GM12878 (cell line): ENCODE measurements around the gene CASTOR1. TPM values are rescaled to one million over a fixed set of nuclear protein-coding genes. Genes with fewer than 3 reads are reported as not detected.

Source experiments
- BACH1 ChIP-seq: fragments of 450-650 bp; IDR thresholded peaks from 2 replicates; pipeline ENCODE4 v1.6.1; 2017; ENCODE audit warnings: mild to moderate bottlenecking, borderline replicate concordance
- BMI1 ChIP-seq: fragments of 450-650 bp; IDR thresholded peaks from 2 replicates; pipeline ENCODE4 v1.6.1; 2016; ENCODE audit warnings: mild to moderate bottlenecking, moderate library complexity, borderline replicate concordance
- CEBPB ChIP-seq, 2 experiments: fragments of 150-350 bp in 1 of 2; IDR thresholded peaks; 2 replicates each; pipeline ENCODE4 v1.6.1; 2012 to 2014; ENCODE audit warnings: low read depth in 2 of 2, low read length in 2 of 2, borderline replicate concordance in 1 of 2, inconsistent platforms in 1 of 2
- HCFC1 ChIP-seq: fragments of 150-350 bp; IDR thresholded peaks from 2 replicates; pipeline ENCODE4 v1.6.1; 2014; ENCODE audit warnings: low read length
- KAT2A ChIP-seq: conservative IDR thresholded peaks from 2 replicates; pipeline ENCODE4 v1.6.1; 2011; ENCODE audit warnings: low read depth, low read length; ENCODE audit not compliant: control insufficient read depth
- MXI1 ChIP-seq: fragments of 150-350 bp; IDR thresholded peaks from 2 replicates; pipeline ENCODE4 v1.6.1; 2011; ENCODE audit warnings: low read depth, mild to moderate bottlenecking, inconsistent platforms, low read length, improper control_type of control experiment
- NFXL1 ChIP-seq: fragments of 450-650 bp; IDR thresholded peaks from 2 replicates; pipeline ENCODE4 v1.6.1; 2017; ENCODE audit warnings: antibody characterized with exemption, mild to moderate bottlenecking, borderline replicate concordance
- NR2C1 ChIP-seq: fragments of 450-650 bp; IDR thresholded peaks from 2 replicates; pipeline ENCODE4 v1.6.1; 2017; ENCODE audit warnings: antibody characterized with exemption, mild to moderate bottlenecking, moderate library complexity
- NRF1 ChIP-seq: conservative IDR thresholded peaks from 2 replicates; pipeline ENCODE4 v1.6.1; 2011; ENCODE audit warnings: mild to moderate bottlenecking, low read depth, low read length, improper control_type of control experiment
- PAX8 ChIP-seq: fragments of 450-650 bp; IDR thresholded peaks from 2 replicates; pipeline ENCODE4 v1.6.1; 2017; ENCODE audit warnings: mild to moderate bottlenecking, moderate library complexity
- POLR2AphosphoS2 ChIP-seq: IDR thresholded peaks from 2 replicates; pipeline ENCODE4 v1.6.1; 2011; ENCODE audit warnings: low read depth, mild to moderate bottlenecking, low read length, improper control_type of control experiment, moderate library complexity
- POLR2AphosphoS5 ChIP-seq: IDR thresholded peaks from 2 replicates; pipeline ENCODE4 v1.6.1; 2011; ENCODE audit warnings: mild to moderate bottlenecking, low read length, inconsistent platforms
- RAD51 ChIP-seq: fragments of 450-650 bp; IDR thresholded peaks from 2 replicates; pipeline ENCODE4 v1.6.1; 2016; ENCODE audit warnings: moderate library complexity, mild to moderate bottlenecking, inconsistent platforms
- RCOR1 ChIP-seq: conservative IDR thresholded peaks from 2 replicates; pipeline ENCODE4 v1.6.1; 2012; ENCODE audit warnings: low read depth, low read length, improper control_type of control experiment
- RELA ChIP-seq: fragments of 450-650 bp; IDR thresholded peaks from 2 replicates; pipeline ENCODE4 v1.8.0; 2014; ENCODE audit warnings: borderline replicate concordance; ENCODE audit not compliant: partially characterized antibody
- SMAD5 ChIP-seq: IDR thresholded peaks from 2 replicates; pipeline ENCODE4 v1.6.1; 2016; ENCODE audit warnings: antibody characterized with exemption, low read depth
- SMC3 ChIP-seq: IDR thresholded peaks from 2 replicates; pipeline ENCODE4 v1.6.1; 2011; ENCODE audit warnings: low read length, improper control_type of control experiment, borderline replicate concordance
- SPI1 ChIP-seq: IDR thresholded peaks from 2 replicates; pipeline ENCODE4 v1.6.1; 2011; ENCODE audit warnings: low read depth, mild to moderate bottlenecking, low read length, moderate library complexity, borderline replicate concordance; ENCODE audit not compliant: insufficient read depth
- TARDBP ChIP-seq: IDR thresholded peaks from 2 replicates; pipeline ENCODE4 v1.6.1; 2016; ENCODE audit warnings: borderline replicate concordance
- TCF7 ChIP-seq: IDR thresholded peaks from 2 replicates; pipeline ENCODE4 v1.6.1; 2014; ENCODE audit warnings: antibody characterized with exemption, borderline replicate concordance
- ZBED1 ChIP-seq: IDR thresholded peaks from 2 replicates; pipeline ENCODE4 v1.6.1; 2016; ENCODE audit warnings: borderline replicate concordance
- ZNF24 ChIP-seq: fragments of 450-650 bp; IDR thresholded peaks from 2 replicates; pipeline ENCODE4 v1.6.1; 2017; ENCODE audit warnings: antibody characterized with exemption, mild to moderate bottlenecking
- polyA plus RNA-seq, 11 experiments: library from polyadenylated mRNA; depleted of rRNA in 4 of 11; unstranded in 6 of 11; stranded (reverse) in 5 of 11; fragments of >200 nt; fragmentation: Nextera tagmentation in 4 of 11; fragmentation: Illumina TruSeq in 1 of 11; extraction: Ambion mirVana in 4 of 11; extraction: Trizol in 1 of 11; gene quantifications; 1 replicate in 1 of 11; 2 replicates in 10 of 11; pipeline versions ENCODE4 v1.2.1 to v1.2.3, GENCODE V29; 2011 to 2016; ENCODE audit warnings: inconsistent platforms in 2 of 11, missing spikeins in 2 of 11, low read depth in 1 of 11
- total RNA-seq, 4 experiments: library from RNA; depleted of rRNA in 3 of 4; stranded (reverse); fragments of >200 nt in 3 of 4; fragmentation: Illumina TruSeq in 1 of 4; extraction: Trizol in 1 of 4; gene quantifications; 2 replicates each; pipeline versions ENCODE4 v1.2.1 to v1.2.3, GENCODE V29; 2013 to 2021
- TF ChIP-seq, protein P1 (sequence below): IDR thresholded peaks from 2 replicates; pipeline ENCODE4 v1.6.1; 2012; ENCODE audit warnings: mild to moderate bottlenecking, low read depth, low read length
- TF ChIP-seq, protein P2 (sequence below): fragments of 450-650 bp; formaldehyde crosslinking; IDR thresholded peaks from 2 replicates; pipeline ENCODE4 v1.5.0; 2022; ENCODE audit warnings: mild to moderate bottlenecking, missing genetic modification characterization
- TF ChIP-seq, protein P3 (sequence below): IDR thresholded peaks from 2 replicates; pipeline ENCODE4 v1.6.1; 2012; ENCODE audit warnings: low read depth, low read length, improper control_type of control experiment

Gene CASTOR1
- total and polyA plus RNA-seq, 10 of the 15 experiments (the other 5 are each of a cell fraction or from before 2014, with no cell fraction given): 0.31 to 9.1 (median 3.3) TPM

DNA sequence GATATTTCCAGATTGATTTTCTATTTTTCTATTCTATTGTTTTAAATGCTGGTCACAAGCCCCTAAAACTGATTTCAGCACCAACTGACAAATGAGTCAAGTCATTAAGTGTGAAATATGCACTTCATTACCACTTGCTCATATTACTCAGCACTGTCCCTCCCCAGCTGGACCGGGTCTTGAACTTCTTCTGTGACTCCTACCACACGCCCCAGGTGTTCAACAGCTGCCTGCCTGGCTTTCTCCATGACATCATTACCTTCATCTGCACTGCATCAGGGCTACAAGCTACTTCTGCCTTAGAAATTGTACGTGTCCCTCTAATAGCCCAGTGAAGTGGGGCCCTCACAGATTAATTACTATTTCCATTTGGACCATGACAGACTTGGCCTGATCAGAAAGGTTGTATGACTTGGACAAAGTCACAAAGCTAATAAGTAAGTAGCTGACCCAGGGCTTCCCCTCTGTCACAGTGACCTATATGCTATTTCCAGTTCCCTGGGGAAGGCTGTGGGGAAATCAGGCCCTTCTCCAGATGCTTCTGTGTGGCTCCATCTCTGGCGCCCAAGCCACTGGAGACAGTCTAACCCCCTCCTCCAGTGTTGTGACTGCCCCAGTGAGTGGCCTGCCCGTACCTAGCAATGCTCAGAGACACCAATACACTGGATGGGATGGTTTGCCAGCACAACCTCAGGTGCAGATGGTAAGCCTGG is 19.4 kb upstream of the CASTOR1 start (continued):
- TF ChIP-seq TCF7 (no peak), BMI1 (no peak), KAT2A (no peak), PAX8 (no peak), CEBPB (IDR thresholded peaks at IDR 0.05; ENCODE audit: borderline replicate concordance in 1 of 2, low read depth in 2 of 2, low read length in 2 of 2) (no peak), ZNF24 (no peak), MXI1 (no peak), SMC3 (no peak), TARDBP (no peak), POLR2AphosphoS5 (peak; percentile 43; the same call in 1 of the 2 replicates), SMAD5 (no peak), ZBED1 (peak; percentile 43; the same call in 1 of the 2 replicates), SPI1 (no peak), NRF1 (no peak), NFXL1 (no peak), POLR2AphosphoS2 (no peak), NR2C1 (no peak), RELA (no peak), RCOR1 (no peak), BACH1 (peak; percentile 57; the same call in 1 of the 2 replicates), HCFC1 (no peak), RAD51 (no peak)
- TF ChIP-seq, protein P1, sequence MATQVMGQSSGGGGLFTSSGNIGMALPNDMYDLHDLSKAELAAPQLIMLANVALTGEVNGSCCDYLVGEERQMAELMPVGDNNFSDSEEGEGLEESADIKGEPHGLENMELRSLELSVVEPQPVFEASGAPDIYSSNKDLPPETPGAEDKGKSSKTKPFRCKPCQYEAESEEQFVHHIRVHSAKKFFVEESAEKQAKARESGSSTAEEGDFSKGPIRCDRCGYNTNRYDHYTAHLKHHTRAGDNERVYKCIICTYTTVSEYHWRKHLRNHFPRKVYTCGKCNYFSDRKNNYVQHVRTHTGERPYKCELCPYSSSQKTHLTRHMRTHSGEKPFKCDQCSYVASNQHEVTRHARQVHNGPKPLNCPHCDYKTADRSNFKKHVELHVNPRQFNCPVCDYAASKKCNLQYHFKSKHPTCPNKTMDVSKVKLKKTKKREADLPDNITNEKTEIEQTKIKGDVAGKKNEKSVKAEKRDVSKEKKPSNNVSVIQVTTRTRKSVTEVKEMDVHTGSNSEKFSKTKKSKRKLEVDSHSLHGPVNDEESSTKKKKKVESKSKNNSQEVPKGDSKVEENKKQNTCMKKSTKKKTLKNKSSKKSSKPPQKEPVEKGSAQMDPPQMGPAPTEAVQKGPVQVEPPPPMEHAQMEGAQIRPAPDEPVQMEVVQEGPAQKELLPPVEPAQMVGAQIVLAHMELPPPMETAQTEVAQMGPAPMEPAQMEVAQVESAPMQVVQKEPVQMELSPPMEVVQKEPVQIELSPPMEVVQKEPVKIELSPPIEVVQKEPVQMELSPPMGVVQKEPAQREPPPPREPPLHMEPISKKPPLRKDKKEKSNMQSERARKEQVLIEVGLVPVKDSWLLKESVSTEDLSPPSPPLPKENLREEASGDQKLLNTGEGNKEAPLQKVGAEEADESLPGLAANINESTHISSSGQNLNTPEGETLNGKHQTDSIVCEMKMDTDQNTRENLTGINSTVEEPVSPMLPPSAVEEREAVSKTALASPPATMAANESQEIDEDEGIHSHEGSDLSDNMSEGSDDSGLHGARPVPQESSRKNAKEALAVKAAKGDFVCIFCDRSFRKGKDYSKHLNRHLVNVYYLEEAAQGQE: no peak
- TF ChIP-seq, protein P2, sequence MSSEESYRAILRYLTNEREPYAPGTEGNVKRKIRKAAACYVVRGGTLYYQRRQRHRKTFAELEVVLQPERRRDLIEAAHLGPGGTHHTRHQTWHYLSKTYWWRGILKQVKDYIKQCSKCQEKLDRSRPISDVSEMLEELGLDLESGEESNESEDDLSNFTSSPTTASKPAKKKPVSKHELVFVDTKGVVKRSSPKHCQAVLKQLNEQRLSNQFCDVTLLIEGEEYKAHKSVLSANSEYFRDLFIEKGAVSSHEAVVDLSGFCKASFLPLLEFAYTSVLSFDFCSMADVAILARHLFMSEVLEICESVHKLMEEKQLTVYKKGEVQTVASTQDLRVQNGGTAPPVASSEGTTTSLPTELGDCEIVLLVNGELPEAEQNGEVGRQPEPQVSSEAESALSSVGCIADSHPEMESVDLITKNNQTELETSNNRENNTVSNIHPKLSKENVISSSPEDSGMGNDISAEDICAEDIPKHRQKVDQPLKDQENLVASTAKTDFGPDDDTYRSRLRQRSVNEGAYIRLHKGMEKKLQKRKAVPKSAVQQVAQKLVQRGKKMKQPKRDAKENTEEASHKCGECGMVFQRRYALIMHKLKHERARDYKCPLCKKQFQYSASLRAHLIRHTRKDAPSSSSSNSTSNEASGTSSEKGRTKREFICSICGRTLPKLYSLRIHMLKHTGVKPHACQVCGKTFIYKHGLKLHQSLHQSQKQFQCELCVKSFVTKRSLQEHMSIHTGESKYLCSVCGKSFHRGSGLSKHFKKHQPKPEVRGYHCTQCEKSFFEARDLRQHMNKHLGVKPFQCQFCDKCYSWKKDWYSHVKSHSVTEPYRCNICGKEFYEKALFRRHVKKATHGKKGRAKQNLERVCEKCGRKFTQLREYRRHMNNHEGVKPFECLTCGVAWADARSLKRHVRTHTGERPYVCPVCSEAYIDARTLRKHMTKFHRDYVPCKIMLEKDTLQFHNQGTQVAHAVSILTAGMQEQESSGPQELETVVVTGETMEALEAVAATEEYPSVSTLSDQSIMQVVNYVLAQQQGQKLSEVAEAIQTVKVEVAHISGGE (CRISPR knock-in tag): no peak
- TF ChIP-seq, protein P3, sequence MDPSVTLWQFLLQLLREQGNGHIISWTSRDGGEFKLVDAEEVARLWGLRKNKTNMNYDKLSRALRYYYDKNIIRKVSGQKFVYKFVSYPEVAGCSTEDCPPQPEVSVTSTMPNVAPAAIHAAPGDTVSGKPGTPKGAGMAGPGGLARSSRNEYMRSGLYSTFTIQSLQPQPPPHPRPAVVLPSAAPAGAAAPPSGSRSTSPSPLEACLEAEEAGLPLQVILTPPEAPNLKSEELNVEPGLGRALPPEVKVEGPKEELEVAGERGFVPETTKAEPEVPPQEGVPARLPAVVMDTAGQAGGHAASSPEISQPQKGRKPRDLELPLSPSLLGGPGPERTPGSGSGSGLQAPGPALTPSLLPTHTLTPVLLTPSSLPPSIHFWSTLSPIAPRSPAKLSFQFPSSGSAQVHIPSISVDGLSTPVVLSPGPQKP: no peak
